Measurements from ENCODE around the gene MLN.

The MLN gene

GRCh38 chr6:33803571-33804053, at the start of gene MLN:
MLN (minus strand) TSS chr6:33804003; CDS start chr6:33801163, 2,840 bp downstream.
- DNase-seq (ENCODE audit: low read depth in 2 of 2), result no peak

- no peak for DNase-seq (ENCODE audit: low read depth in 2 of 2)
Measured at GRCh38 chr6:33853026-33853425, 49.2 kb upstream of the MLN start.

- DNase-seq (ENCODE audit: low read depth in 2 of 2), result no peak
Measured at GRCh38 chr6:33851959-33852358, 48.2 kb upstream of the MLN start.

GRCh38 chr6:33850869-33851541, 47.2 kb upstream of the MLN start:
- no peak for DNase-seq (ENCODE audit: low read depth in 2 of 2)

GRCh38 chr6:33850296-33850695, 46.5 kb upstream of the MLN start:
- no peak for DNase-seq (ENCODE audit: low read depth in 2 of 2)

- DNase-seq (ENCODE audit: low read depth in 2 of 2), result no peak
Measured at GRCh38 chr6:33849500-33850075, 45.8 kb upstream of the MLN start.

- no peak for DNase-seq (ENCODE audit: low read depth in 2 of 2)
Measured at GRCh38 chr6:33848484-33848883, 44.7 kb upstream of the MLN start.

- DNase-seq (ENCODE audit: low read depth in 2 of 2), result no peak
Measured at GRCh38 chr6:33847867-33848266, 44.1 kb upstream of the MLN start.

GRCh38 chr6:33847078-33847477, 43.3 kb upstream of the MLN start:
- no peak for DNase-seq (ENCODE audit: low read depth in 2 of 2)

- no peak for DNase-seq (ENCODE audit: low read depth in 2 of 2)
Measured at GRCh38 chr6:33846226-33846625, 42.4 kb upstream of the MLN start.

- no peak for DNase-seq (ENCODE audit: low read depth in 2 of 2)
Measured at GRCh38 chr6:33845031-33845745, 41.4 kb upstream of the MLN start.

- no peak for DNase-seq (ENCODE audit: low read depth in 2 of 2)
Measured at GRCh38 chr6:33843131-33844121, 39.6 kb upstream of the MLN start.

GRCh38 chr6:33841868-33842267, 38.1 kb upstream of the MLN start:
- DNase-seq (ENCODE audit: low read depth in 2 of 2), result no peak

- no peak for DNase-seq (ENCODE audit: low read depth in 2 of 2)
Measured at GRCh38 chr6:33841070-33841469, 37.3 kb upstream of the MLN start.

GRCh38 chr6:33840048-33840926, 36.5 kb upstream of the MLN start:
- peak in 1 of 2 donors; percentile 25 for DNase-seq (ENCODE audit: low read depth in 2 of 2)

GRCh38 chr6:33839399-33840047, 35.7 kb upstream of the MLN start:
- no peak for DNase-seq (ENCODE audit: low read depth in 2 of 2)

GRCh38 chr6:33838983-33839382, 35.2 kb upstream of the MLN start:
- no peak for DNase-seq (ENCODE audit: low read depth in 2 of 2)

- no peak for DNase-seq (ENCODE audit: low read depth in 2 of 2)
Measured at GRCh38 chr6:33837971-33838665, 34.3 kb upstream of the MLN start.

- DNase-seq (ENCODE audit: low read depth in 2 of 2), result no peak
Measured at GRCh38 chr6:33836806-33837469, 33.1 kb upstream of the MLN start.

Measured in stimulated activated CD4-positive, alpha-beta T cell treated with anti-CD3 and anti-CD28 coated beads, Interleukin-1b, Interleukin-23, amount 100 ng/mL, for 4 hours (primary cell).